ENCODE results near the gene CCT7. TPM values are rescaled to one million over a fixed set of nuclear protein-coding genes. Genes with fewer than 3 reads are reported as not detected.

CCT7 gene
- polyA plus RNA-seq, 1 of the 3 experiments (the other 2 are of a cell fraction) = 369 TPM

GRCh38 chr2:73285159-73285739 is 51.1 kb downstream of the CCT7 start:
- no peaks in the 10 kb centered on the region for H3K9me3 ChIP-seq

More at GRCh38 chr2:73285159-73285739, 51.1 kb downstream of the CCT7 start:
- CTCF ChIA-PET = no interaction called here
- H3K4me1 ChIP-seq (ENCODE audit: control insufficient read depth in 1 of 2, insufficient read depth in 2 of 2, low read depth in 1 of 2, low read length in 1 of 2) = peaks cover 6 to 16% of the 10 kb centered on the region in 2 experiments; a peak in 1 of 4 replicates
- H4K20me1 ChIP-seq (ENCODE audit: insufficient read depth) = no peaks in the 10 kb centered on the region; the same call in 1 of the 2 replicates
- POLR2A ChIA-PET = no interaction called here
- H3F3A ChIP-seq (replicated peaks; ENCODE audit: insufficient read depth) = no peaks in the 10 kb centered on the region
- no peak overlapping the region for H3K9ac ChIP-seq
- H3K79me2 ChIP-seq (ENCODE audit: insufficient read depth) = peaks cover 6% of the 10 kb centered on the region; the same call in 1 of the 2 replicates
- H3K4me3 ChIP-seq (ENCODE audit: low read depth in 2 of 2, low read length in 1 of 2) = peak overlapping the region in 1 of 2 experiments; percentile 77; a peak in 2 of 4 replicates
- no peaks in the 10 kb centered on the region for H3K9me2 ChIP-seq
- no peak overlapping the region; a peak in 1 of 4 replicates for H3K27ac ChIP-seq (ENCODE audit: low read depth in 2 of 2, low read length in 1 of 2)
- no peaks in the 10 kb centered on the region for H3K36me3 ChIP-seq (replicated peaks in 1 of 2; ENCODE audit: control insufficient read depth in 1 of 2, insufficient read depth in 2 of 2, low read length in 1 of 2)
- no peak for DNase-seq
- H3K27me3 ChIP-seq (ENCODE audit: insufficient read depth) = no peaks in the 10 kb centered on the region; the same call in 1 of the 2 replicates
- TF ChIP-seq EP300 (IDR thresholded peaks at IDR 0.05; ENCODE audit: borderline replicate concordance in 1 of 2, low read depth in 1 of 2, low read length in 1 of 2) = no peak
- no peak for TF ChIP-seq RXRA (IDR thresholded peaks at IDR 0.05; ENCODE audit: borderline replicate concordance, low read depth)
- TF ChIP-seq MAX (IDR thresholded peaks at IDR 0.05; ENCODE audit: low read depth) = no peak
- TF ChIP-seq GABPA (IDR thresholded peaks at IDR 0.05; ENCODE audit: low read depth) = no peak
- TF ChIP-seq USF2 (IDR thresholded peaks at IDR 0.05; ENCODE audit: borderline replicate concordance, low read depth, low read length) = no peak
- no peak for TF ChIP-seq TEAD4 (IDR thresholded peaks at IDR 0.05; ENCODE audit: borderline replicate concordance, insufficient read depth)
- TF ChIP-seq NFIC (IDR thresholded peaks at IDR 0.05; ENCODE audit: borderline replicate concordance) = no peak
- TF ChIP-seq MEF2A (IDR thresholded peaks at IDR 0.05; ENCODE audit: borderline replicate concordance, low read depth) = no peak
- TF ChIP-seq REST (IDR thresholded peaks at IDR 0.05; ENCODE audit: low read depth, low read length) = no peak
- TF ChIP-seq FOXM1 (IDR thresholded peaks at IDR 0.05; ENCODE audit: low read depth) = no peak
- TF ChIP-seq PBX3 (IDR thresholded peaks at IDR 0.05) = no peak
- TF ChIP-seq TAF1 (IDR thresholded peaks at IDR 0.05; ENCODE audit: borderline replicate concordance, low read depth, low read length) = no peak
- no peak for TF ChIP-seq IRF3 (IDR thresholded peaks at IDR 0.05; ENCODE audit: low read depth, low read length)
- TF ChIP-seq CTCF (IDR thresholded peaks at IDR 0.05) = no peak
- TF ChIP-seq RCOR1 (IDR thresholded peaks at IDR 0.05; ENCODE audit: low read length) = no peak
- no peak for TF ChIP-seq POLR2AphosphoS5 (IDR thresholded peaks at IDR 0.05; ENCODE audit: low read depth, low read length)
- no peak for TF ChIP-seq TCF12 (IDR thresholded peaks at IDR 0.05)
- no peak for TF ChIP-seq CHD2 (IDR thresholded peaks at IDR 0.05; ENCODE audit: low read length, partially characterized antibody)
- no peak overlapping the region for H2AFZ ChIP-seq (ENCODE audit: low read depth)
- 85% methylated on average over 5 of the region's 5 CpGs for WGBS (ENCODE audit: low lambda C conversion rate)
- peak overlapping the region; percentile 94 for H3K4me2 ChIP-seq
